SJSA1 (cell line): ENCODE data around the gene RGS6. TPM values are rescaled to one million over a fixed set of nuclear protein-coding genes. Genes with fewer than 3 reads are reported as not detected.
A peak's percentile ranks its signal among the peaks of the same experiment; 100 is the strongest.

Source experiments
- DNase-seq, 2 experiments: peaks; one replicate each; pipeline ENCODE4 v3.0.0-alpha.2; 2015 to 2020; ENCODE audit warnings: low spot score in 2 of 2, low read depth in 1 of 2
- H3K27ac ChIP-seq: fragments of 250-450 bp; sonication (Bioruptor Pico); 2 replicates; pipeline ENCODE4 v1.5.1; 2020; ENCODE audit warnings: mild to moderate bottlenecking, moderate library complexity
- H3K27me3 ChIP-seq: fragments of 250-450 bp; sonication (Bioruptor Pico); replicated peaks from 2 replicates; pipeline ENCODE4 v1.5.1; 2020; ENCODE audit warnings: mild to moderate bottlenecking, moderate library complexity
- H3K36me3 ChIP-seq: fragments of 250-450 bp; sonication (Bioruptor Pico); 2 replicates; pipeline ENCODE4 v1.5.1; 2020; ENCODE audit warnings: mild to moderate bottlenecking
- H3K4me1 ChIP-seq: fragments of 250-450 bp; sonication (Bioruptor Pico); replicated peaks from 2 replicates; pipeline ENCODE4 v1.6.1; 2021; ENCODE audit warnings: mild to moderate bottlenecking
- H3K4me3 ChIP-seq: fragments of 250-450 bp; sonication (Bioruptor Pico); 2 replicates; pipeline ENCODE4 v1.5.1; 2020; ENCODE audit warnings: mild to moderate bottlenecking
- H3K9me3 ChIP-seq: fragments of 250-450 bp; sonication (Bioruptor Pico); replicated peaks from 2 replicates; pipeline ENCODE4 v1.5.1; 2020; ENCODE audit warnings: mild to moderate bottlenecking
- total RNA-seq: library from RNA; depleted of rRNA; stranded (reverse); fragments of >200 nt; shearing (Covaris generic); gene quantifications from 2 replicates; pipeline ENCODE4 v1.2.3, GENCODE V29; 2014

Gene RGS6
- total RNA-seq, 1 experiment from 2014 or later: not detected

GRCh38 chr14:72515779-72516770 lies 583.8 kb downstream of the RGS6 start:
- H3K9me3 ChIP-seq: no peaks in the 10 kb centered on the region
- no peak for DNase-seq
- 0 out of 2 replicates have a peak, but pooled peaks cover 2% of the 10 kb centered on the region for H3K4me1 ChIP-seq
- peaks cover 3% of the 10 kb centered on the region; the same call in 1 of the 2 replicates for H3K27me3 ChIP-seq
- H3K27ac ChIP-seq: no peak overlapping the region
- H3K4me3 ChIP-seq: no peak overlapping the region
- no peaks in the 10 kb centered on the region for H3K36me3 ChIP-seq

- Histone ChIP-seq H3K9me3 (no peaks in the 10 kb centered on the region), H3K4me3 (no peak overlapping the region), H3K27ac (no peak overlapping the region), H3K36me3 (no peaks in the 10 kb centered on the region), H3K4me1 (0 out of 2 replicates have a peak, but pooled peaks cover 2% of the 10 kb centered on the region), H3K27me3 (no peaks in the 10 kb centered on the region)
- DNase-seq: peak; percentile 58 to 60
Observed at GRCh38 chr14:72516936-72517700, 584.9 kb downstream of the RGS6 start.

- 0 out of 2 replicates have a peak, but pooled peaks cover 2% of the 10 kb centered on the region for H3K4me1 ChIP-seq
- no peak overlapping the region for H3K4me3 ChIP-seq
- no peak for DNase-seq
- no peaks in the 10 kb centered on the region for H3K27me3 ChIP-seq
- no peak overlapping the region for H3K27ac ChIP-seq
- H3K9me3 ChIP-seq: no peaks in the 10 kb centered on the region
- no peaks in the 10 kb centered on the region for H3K36me3 ChIP-seq
Observed at GRCh38 chr14:72517736-72518135, 585.5 kb downstream of the RGS6 start.

DNA sequence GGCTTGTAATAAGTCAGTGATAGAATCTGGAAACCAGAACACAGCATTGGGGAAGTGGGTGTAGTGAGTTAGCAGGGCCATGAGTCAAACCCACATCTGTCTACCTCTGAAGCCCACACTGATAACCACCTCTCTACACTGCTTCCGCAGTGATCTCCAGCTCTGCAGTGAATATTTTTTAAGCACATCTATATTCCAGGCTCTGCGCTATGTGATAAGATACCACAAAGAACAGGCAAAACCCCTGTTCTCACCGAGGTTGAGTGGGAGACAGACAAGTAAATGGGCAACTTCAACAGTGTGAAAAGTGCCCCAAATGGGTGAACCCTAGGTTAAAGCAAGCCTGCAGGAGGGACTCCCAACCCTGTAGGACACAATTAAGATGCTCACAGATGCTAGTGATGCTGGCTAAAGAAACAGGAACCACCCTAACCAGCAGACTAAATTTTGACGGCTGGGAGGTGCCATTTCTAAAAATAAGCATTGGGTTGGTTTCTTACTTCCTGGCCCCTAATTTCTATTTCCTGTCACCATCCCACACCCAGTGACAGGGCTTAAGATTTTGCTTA lies 586.7 kb downstream of the RGS6 start:
- no peaks in the 10 kb centered on the region for H3K9me3 ChIP-seq
- no peak for DNase-seq
- H3K4me3 ChIP-seq: no peak overlapping the region
- H3K27ac ChIP-seq: no peak overlapping the region
- H3K36me3 ChIP-seq: no peaks in the 10 kb centered on the region
- H3K27me3 ChIP-seq: no peaks in the 10 kb centered on the region
- H3K4me1 ChIP-seq: 0 out of 2 replicates have a peak, but pooled peaks cover 2% of the 10 kb centered on the region

- H3K4me1 ChIP-seq: 0 out of 2 replicates have a peak, but pooled peaks cover 2% of the 10 kb centered on the region
- H3K27me3 ChIP-seq: no peaks in the 10 kb centered on the region
- H3K36me3 ChIP-seq: no peaks in the 10 kb centered on the region
- H3K9me3 ChIP-seq: no peaks in the 10 kb centered on the region
- H3K27ac ChIP-seq: no peak overlapping the region
- no peak overlapping the region for H3K4me3 ChIP-seq
- no peak for DNase-seq
Observed at GRCh38 chr14:72519543-72519942, 587.3 kb downstream of the RGS6 start.

DNA sequence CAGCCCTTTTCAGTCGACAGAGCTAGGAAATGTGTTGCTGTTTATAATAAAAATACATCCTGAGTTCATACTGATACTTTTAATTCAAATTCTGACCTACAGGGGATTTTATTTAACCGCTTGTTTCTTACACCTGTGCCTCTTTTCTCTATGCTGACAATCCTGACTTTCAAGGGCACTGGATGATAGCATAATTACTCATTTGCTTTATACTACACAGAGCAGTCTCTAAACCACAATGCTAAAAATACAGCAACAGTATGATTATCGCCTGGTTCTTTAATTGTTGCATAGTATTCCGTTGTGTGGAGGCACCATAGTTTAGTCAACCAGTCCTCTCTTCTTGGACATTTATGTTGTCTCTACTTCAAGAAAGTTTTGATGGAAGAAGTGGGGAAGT lies 588.8 kb downstream of the RGS6 start:
- Histone ChIP-seq H3K36me3 (no peaks in the 10 kb centered on the region), H3K27me3 (no peaks in the 10 kb centered on the region), H3K27ac (no peak overlapping the region), H3K4me1 (0 out of 2 replicates have a peak, but pooled peaks cover 2% of the 10 kb centered on the region), H3K4me3 (no peak overlapping the region), H3K9me3 (no peaks in the 10 kb centered on the region)
- no peak for DNase-seq

DNA sequence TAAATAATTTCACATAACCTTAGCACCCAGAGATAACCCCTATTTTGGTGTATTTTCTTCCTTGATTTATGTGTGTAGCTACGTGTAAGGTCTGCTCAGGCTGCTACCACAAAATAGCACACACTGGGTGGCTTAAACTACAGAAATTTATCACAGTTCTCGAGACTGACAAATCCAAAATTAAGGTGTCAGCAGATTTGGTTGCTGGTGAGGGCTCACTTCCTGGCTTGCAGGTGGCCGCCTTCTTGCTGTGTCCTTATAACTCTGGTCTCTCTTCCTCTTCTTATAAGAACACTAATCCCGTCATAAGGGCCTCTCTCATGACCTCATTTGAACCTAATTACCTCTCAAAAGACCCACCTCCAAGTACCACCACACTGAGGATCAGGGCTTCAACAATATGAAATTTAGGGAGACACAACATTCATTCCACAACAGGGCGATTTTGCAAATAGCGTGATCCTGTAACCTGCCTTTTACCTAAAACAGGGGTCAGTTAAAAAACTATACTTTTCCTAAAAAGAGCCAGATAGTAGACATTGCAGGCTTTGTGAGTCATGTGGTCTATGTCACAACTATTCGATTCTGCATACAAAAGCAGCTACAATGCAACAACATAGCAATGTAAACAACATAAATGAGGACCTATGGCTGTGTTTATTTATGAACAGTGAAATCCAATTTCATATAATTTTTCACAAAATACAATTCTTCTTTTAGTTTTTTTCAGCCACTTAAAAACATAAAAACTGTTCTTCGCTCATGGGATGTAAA lies 589.9 kb downstream of the RGS6 start:
- 0 out of 2 replicates have a peak, but pooled peaks cover under 1% of the 10 kb centered on the region for H3K4me1 ChIP-seq

DNA sequence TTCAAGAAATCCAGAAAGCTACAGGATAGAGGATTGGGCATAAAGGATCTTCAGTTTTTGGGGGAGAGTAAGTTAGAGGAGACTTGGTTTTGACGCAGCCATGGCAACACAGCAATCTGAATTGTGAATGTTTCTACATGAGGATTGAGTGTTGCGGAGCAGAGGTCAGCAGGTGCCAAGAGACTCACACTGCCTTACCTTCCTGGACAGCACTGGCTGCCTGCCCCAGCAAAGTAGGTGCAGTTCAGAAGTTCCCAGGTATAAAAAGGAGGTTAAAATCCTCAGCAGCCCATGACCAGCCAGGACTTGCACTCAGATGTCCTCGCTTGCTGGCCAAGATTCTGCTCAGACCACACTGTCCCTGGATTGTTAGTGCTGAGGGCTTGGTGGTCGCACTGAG lies 590.6 kb downstream of the RGS6 start:
- H3K4me3 ChIP-seq: no peak overlapping the region
- no peak overlapping the region for H3K27ac ChIP-seq
- DNase-seq: no peak
- no peaks in the 10 kb centered on the region for H3K9me3 ChIP-seq
- H3K4me1 ChIP-seq: no peaks in the 10 kb centered on the region
- H3K27me3 ChIP-seq: no peaks in the 10 kb centered on the region
- no peaks in the 10 kb centered on the region for H3K36me3 ChIP-seq

More for the DNA sequence above, 589.9 kb downstream of the RGS6 start:
- no peak for DNase-seq
- Histone ChIP-seq H3K36me3 (no peaks in the 10 kb centered on the region), H3K9me3 (no peaks in the 10 kb centered on the region), H3K27me3 (no peaks in the 10 kb centered on the region), H3K27ac (no peak overlapping the region), H3K4me3 (no peak overlapping the region)

DNA sequence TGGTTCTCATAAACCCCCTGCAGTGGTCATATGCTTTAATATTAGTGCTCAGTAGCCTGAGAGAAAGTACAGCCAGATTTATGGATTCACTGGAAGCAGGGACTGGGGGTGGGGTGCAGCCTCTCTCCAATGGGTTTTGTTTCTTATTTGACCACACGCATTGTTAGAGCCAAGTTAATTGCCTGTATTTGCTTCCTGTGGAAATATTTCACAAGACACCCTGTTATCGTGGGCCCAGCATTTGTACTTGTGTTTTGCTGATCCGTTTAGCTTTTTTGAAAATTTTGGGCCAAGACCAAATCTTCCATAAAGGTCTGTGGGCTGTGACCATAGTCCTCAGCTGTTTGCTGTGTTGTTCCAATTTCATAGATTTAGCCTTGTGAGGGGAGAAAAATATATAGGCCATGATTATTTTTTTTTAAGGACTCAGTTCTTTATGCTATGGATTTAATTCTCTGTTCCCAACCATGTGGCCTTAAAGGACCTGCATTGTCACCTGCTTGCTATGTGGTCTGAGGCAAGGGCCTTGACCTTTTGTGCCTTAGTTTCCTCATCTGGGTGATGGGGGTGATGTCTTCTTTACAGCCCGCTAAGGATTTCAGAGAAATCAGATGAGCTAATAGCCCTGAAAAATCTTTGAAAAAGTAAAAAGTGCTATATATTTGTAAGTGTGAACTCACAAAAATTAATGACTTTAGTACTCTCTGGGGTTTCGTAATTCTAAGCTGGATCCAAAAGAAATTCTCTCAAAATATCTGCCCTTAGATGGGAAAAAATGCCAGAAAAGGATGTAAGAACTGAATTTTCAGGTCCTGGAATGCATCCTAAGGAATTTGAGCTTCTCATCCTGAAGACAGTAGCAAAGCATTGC lies 591.4 kb downstream of the RGS6 start:
- no peak for DNase-seq
- H3K4me1 ChIP-seq: no peaks in the 10 kb centered on the region
- no peaks in the 10 kb centered on the region for H3K9me3 ChIP-seq
- no peaks in the 10 kb centered on the region for H3K36me3 ChIP-seq
- H3K27ac ChIP-seq: no peak overlapping the region
- no peaks in the 10 kb centered on the region for H3K27me3 ChIP-seq
- H3K4me3 ChIP-seq: no peak overlapping the region

DNA sequence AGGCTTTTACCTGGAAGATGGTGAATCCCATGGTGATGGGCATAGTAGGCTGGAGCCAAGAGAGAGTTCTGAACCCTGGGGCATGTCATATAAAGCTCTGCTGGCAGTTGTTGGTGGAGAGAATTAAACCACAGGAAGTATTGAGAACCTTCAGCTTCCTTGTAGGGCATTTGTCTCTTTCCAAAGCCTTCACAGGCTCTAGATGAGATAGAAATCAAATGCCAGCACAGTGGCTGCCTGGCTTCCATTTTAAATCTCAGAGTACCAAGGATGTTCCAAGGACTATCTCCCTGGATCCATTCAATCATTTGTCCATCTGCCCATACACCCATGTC lies 592.0 kb downstream of the RGS6 start:
- H3K4me3 ChIP-seq: no peak overlapping the region
- no peaks in the 10 kb centered on the region for H3K36me3 ChIP-seq
- no peaks in the 10 kb centered on the region for H3K9me3 ChIP-seq
- no peaks in the 10 kb centered on the region for H3K4me1 ChIP-seq
- no peak overlapping the region for H3K27ac ChIP-seq
- no peak for DNase-seq
- no peaks in the 10 kb centered on the region for H3K27me3 ChIP-seq

GRCh38 chr14:72525087-72525915 lies 593.1 kb downstream of the RGS6 start:
- H3K27ac ChIP-seq: no peak overlapping the region
- DNase-seq: no peak
- H3K4me1 ChIP-seq: no peaks in the 10 kb centered on the region

GRCh38 chr14:72527591-72527990 lies 595.4 kb downstream of the RGS6 start:
- Histone ChIP-seq H3K4me3 (no peak overlapping the region), H3K4me1 (no peaks in the 10 kb centered on the region), H3K36me3 (no peaks in the 10 kb centered on the region), H3K27me3 (no peaks in the 10 kb centered on the region), H3K9me3 (no peaks in the 10 kb centered on the region), H3K27ac (no peak overlapping the region)
- no peak for DNase-seq

More at GRCh38 chr14:72525087-72525915, 593.1 kb downstream of the RGS6 start:
- Histone ChIP-seq H3K36me3 (no peaks in the 10 kb centered on the region), H3K9me3 (no peaks in the 10 kb centered on the region), H3K27me3 (no peaks in the 10 kb centered on the region), H3K4me3 (no peak overlapping the region)
